PC-3 (cell line): ENCODE results near the gene ZMYND11. TPM values are rescaled to one million over a fixed set of nuclear protein-coding genes. Genes with fewer than 3 reads are reported as not detected.
A peak's percentile ranks its signal among the peaks of the same experiment; 100 is the strongest.

Experiments used
- ATAC-seq: fragments of 200-7000 bp; cut with Tn5 transposase; 2 replicates; pipeline ENCODE4 v1.9.1; 2020; ENCODE audit warnings: mild to moderate bottlenecking, moderate library complexity
- BruUV-seq: library from RNA; stranded (reverse); fragments of 400-500 nt; replicated peaks from 2 replicates; lab custom pipeline; 2021; lab: Mats Ljungman, UMichigan
- CTCF ChIA-PET: fragments of 300-600 bp; sonication (Branson Sonifier 250); formaldehyde crosslinking; loops from one replicate; lab custom pipeline; 2022; ENCODE audit warnings: antibody characterized with exemption; lab: Charles Lee
- POLR2A ChIA-PET: fragments of 300-600 bp; sonication (Branson Sonifier 250); formaldehyde crosslinking; loops from one replicate; lab custom pipeline; 2022; ENCODE audit warnings: antibody characterized with exemption; ENCODE audit not compliant: unreplicated experiment; lab: Charles Lee
- DNase-seq: peaks from one replicate; pipeline ENCODE4 v3.0.0-alpha.2; 2015
- H2AFZ ChIP-seq: fragments of 300-600 bp; sonication (generic); 2 replicates; pipeline ENCODE4 v1.6.0; 2016; ENCODE audit warnings: antibody characterized with exemption, low read length
- H3F3A ChIP-seq: fragments of 300-600 bp; sonication (generic); one replicate; pipeline ENCODE4 v1.6.0; 2017; ENCODE audit warnings: antibody characterized with exemption, low read length, control low read depth, mild to moderate bottlenecking; ENCODE audit not compliant: unreplicated experiment
- H3K27ac ChIP-seq: fragments of 300-600 bp; sonication (generic); 2 replicates; pipeline ENCODE4 v1.5.1; 2016; ENCODE audit warnings: mild to moderate bottlenecking, low read length
- H3K27me3 ChIP-seq: fragments of 300-600 bp; sonication (generic); 2 replicates; pipeline ENCODE4 v1.6.1; 2016; ENCODE audit warnings: low read length, mixed read lengths
- H3K36me3 ChIP-seq: fragments of 300-600 bp; sonication (generic); 2 replicates; pipeline ENCODE4 v1.6.1; 2016; ENCODE audit warnings: low read depth, mixed run types, low read length, mixed read lengths
- H3K4me1 ChIP-seq: fragments of 300-600 bp; sonication (generic); 2 replicates; pipeline ENCODE4 v1.5.1; 2016; ENCODE audit warnings: low read length; ENCODE audit not compliant: insufficient read depth
- H3K4me2 ChIP-seq: fragments of 300-600 bp; sonication (generic); 2 replicates; pipeline ENCODE4 v1.6.0; 2016; ENCODE audit warnings: low read length
- H3K4me3 ChIP-seq: fragments of 300-600 bp; sonication (generic); 2 replicates; pipeline ENCODE4 v1.5.1; 2016; ENCODE audit warnings: mild to moderate bottlenecking, low read length, mixed read lengths
- H3K79me2 ChIP-seq: fragments of 300-600 bp; sonication (generic); 2 replicates; pipeline ENCODE4 v1.6.1; 2017; ENCODE audit warnings: low read length, mixed read lengths
- H3K9ac ChIP-seq: fragments of 300-600 bp; sonication (generic); 2 replicates; pipeline ENCODE4 v1.6.0; 2016; ENCODE audit warnings: mild to moderate bottlenecking, low read length
- H3K9me2 ChIP-seq: fragments of 300-600 bp; sonication (generic); replicated peaks from 2 replicates; pipeline ENCODE4 v1.6.1; 2016; ENCODE audit warnings: mixed run types, low read length, mixed read lengths
- H3K9me3 ChIP-seq: fragments of 300-600 bp; sonication (generic); 2 replicates; pipeline ENCODE4 v1.6.1; 2016; ENCODE audit warnings: low read length, mixed read lengths
- H4K20me1 ChIP-seq: fragments of 300-600 bp; sonication (generic); 2 replicates; pipeline ENCODE4 v1.6.1; 2016; ENCODE audit warnings: low read length, mixed read lengths
- CTCF ChIP-seq: fragments of 300-600 bp; sonication (generic); conservative IDR thresholded peaks from 2 replicates; pipeline ENCODE4 v1.5.1; 2017; ENCODE audit warnings: antibody characterized with exemption, low read depth, mild to moderate bottlenecking, low read length
- EZH2 ChIP-seq: fragments of 300-600 bp; sonication (generic); IDR thresholded peaks from one replicate; pipeline ENCODE4 v1.6.1; 2017; ENCODE audit warnings: antibody characterized with exemption, mild to moderate bottlenecking, low read length; ENCODE audit not compliant: unreplicated experiment
- EZH2phosphoT487 ChIP-seq: fragments of 300-600 bp; sonication (generic); IDR thresholded peaks from 2 replicates; pipeline ENCODE4 v1.6.1; 2018; ENCODE audit warnings: mild to moderate bottlenecking, antibody characterized with exemption, low read length, borderline replicate concordance
- intact Hi-C: fragments of 100-400 bp; cut with micrococcal nuclease; formaldehyde crosslinking; loops from 2 replicates; pipeline ENCODE4 v1.9.0; 2023
- total RNA-seq: library from RNA; depleted of rRNA; stranded (reverse); fragments of >200 nt; gene quantifications from 2 replicates; pipeline ENCODE4 v1.2.3, GENCODE V29; 2014

The ZMYND11 gene
- total RNA-seq, 1 experiment from 2014 or later = 17.1 TPM

- Histone ChIP-seq H3K9me2 (no peaks in the 10 kb centered on the region), H3K9me3 (no peaks in the 10 kb centered on the region), H3F3A (no peaks in the 10 kb centered on the region), H3K27ac (no peak overlapping the region), H2AFZ (no peak overlapping the region), H4K20me1 (no peaks in the 10 kb centered on the region), H3K4me1 (no peaks in the 10 kb centered on the region), H3K36me3 (no peaks in the 10 kb centered on the region; the same call in 1 of the 2 replicates), H3K9ac (no peak overlapping the region), H3K79me2 (no peaks in the 10 kb centered on the region), H3K4me3 (no peak overlapping the region), H3K4me2 (no peak overlapping the region), H3K27me3 (no peaks in the 10 kb centered on the region)
- no peak for TF ChIP-seq EZH2phosphoT487
- TF ChIP-seq EZH2 = no peak
- peak; percentile 60 for TF ChIP-seq CTCF
- DNase-seq (peak; percentile 27), ATAC-seq (no peak; the same call in 1 of the 2 replicates)
- intact Hi-C loops = loop anchor here (10.0 kb wide), 1 partner anchor 254 kb away; no protein-coding TSS in a partner anchor
- no TSS peak for BruUV-seq
- POLR2A ChIA-PET = no interaction called here
- CTCF ChIA-PET = interaction anchor here (0.5 to 0.7 kb wide), 2 partner anchors 93 to 133 kb away, joined by 3 to 6 read pairs; no protein-coding TSS in a partner anchor
Observed at GRCh38 chr10:230758-231157, 95.5 kb downstream of the ZMYND11 start.

- POLR2A ChIA-PET = no interaction called here
- TF ChIP-seq CTCF (no peak), EZH2 (no peak), EZH2phosphoT487 (no peak)
- H3K4me2 ChIP-seq = no peak overlapping the region
- no peak overlapping the region for H3K4me3 ChIP-seq
- no TSS peak for BruUV-seq
- intact Hi-C loops = loop anchor here (10.0 kb wide), 1 partner anchor 253 kb away; no protein-coding TSS in a partner anchor
- no peak overlapping the region for H3K27ac ChIP-seq
- H3K27me3 ChIP-seq = no peaks in the 10 kb centered on the region
- H3K9me2 ChIP-seq = no peaks in the 10 kb centered on the region
- H4K20me1 ChIP-seq = no peaks in the 10 kb centered on the region
- no peak overlapping the region for H3K9ac ChIP-seq
- DNase-seq = no peak
- H3K79me2 ChIP-seq = no peaks in the 10 kb centered on the region
- no peak for ATAC-seq
- no peaks in the 10 kb centered on the region for H3F3A ChIP-seq
- no peaks in the 10 kb centered on the region; the same call in 1 of the 2 replicates for H3K36me3 ChIP-seq
- no peaks in the 10 kb centered on the region for H3K4me1 ChIP-seq
- no peaks in the 10 kb centered on the region for H3K9me3 ChIP-seq
- no peak overlapping the region for H2AFZ ChIP-seq
- CTCF ChIA-PET = no interaction called here
Observed at GRCh38 chr10:232061-232460, 96.8 kb downstream of the ZMYND11 start.

GRCh38 chr10:232878-233277 lies 97.6 kb downstream of the ZMYND11 start:
- Histone ChIP-seq H3K4me1 (no peaks in the 10 kb centered on the region), H3K9ac (no peak overlapping the region), H4K20me1 (no peaks in the 10 kb centered on the region), H3K9me3 (no peaks in the 10 kb centered on the region), H3K79me2 (no peaks in the 10 kb centered on the region), H3K27me3 (no peaks in the 10 kb centered on the region), H2AFZ (no peak overlapping the region), H3K4me2 (no peak overlapping the region), H3K9me2 (no peaks in the 10 kb centered on the region), H3F3A (no peaks in the 10 kb centered on the region), H3K36me3 (no peaks in the 10 kb centered on the region; the same call in 1 of the 2 replicates), H3K4me3 (no peak overlapping the region), H3K27ac (no peak overlapping the region)
- TF ChIP-seq EZH2phosphoT487 (no peak), CTCF (no peak), EZH2 (no peak)
- ATAC-seq (no peak), DNase-seq (no peak)
- intact Hi-C loops = loop anchor here (10.0 kb wide), 1 partner anchor 252 kb away; no protein-coding TSS in a partner anchor
- no TSS peak for BruUV-seq
- POLR2A ChIA-PET = no interaction called here
- CTCF ChIA-PET = no interaction called here
